ENCODE data around the gene EEPD1. TPM values are rescaled to one million over a fixed set of nuclear protein-coding genes. Genes with fewer than 3 reads are reported as not detected.

The EEPD1 gene
- total and polyA plus RNA-seq, 8 donors, result 14.0 to 134 (median 19.4) TPM

DNA sequence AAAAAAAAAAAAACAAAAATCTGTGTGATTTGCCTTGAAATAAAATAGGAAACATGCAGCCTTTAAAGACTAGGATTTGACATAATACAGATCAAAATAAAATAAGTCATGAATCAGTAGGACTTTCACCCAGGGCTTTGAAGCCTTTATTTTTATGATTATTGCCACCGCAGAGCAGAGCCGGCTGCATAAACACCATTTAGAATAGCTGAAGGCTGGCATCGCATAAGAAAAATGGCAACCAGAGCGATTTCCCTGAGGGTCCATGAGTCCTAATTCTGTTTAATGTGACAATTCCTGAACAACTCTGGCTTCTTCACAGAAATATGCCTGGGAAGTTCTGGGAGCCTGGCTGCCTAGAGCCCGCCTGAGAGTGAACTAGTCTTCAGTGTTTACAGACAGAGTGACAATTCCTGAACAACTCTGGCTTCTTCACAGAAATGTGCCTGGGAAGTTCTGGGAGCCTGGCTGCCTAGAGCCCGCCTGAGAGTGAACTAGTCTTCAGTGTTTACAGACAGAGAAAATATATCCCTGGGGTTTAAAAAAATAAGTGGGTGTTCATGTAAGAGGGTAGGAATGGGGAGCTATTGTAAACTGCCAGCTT lies 112.0 kb downstream of the EEPD1 start:
- no peak overlapping the region for H3K4me3 ChIP-seq

DNA sequence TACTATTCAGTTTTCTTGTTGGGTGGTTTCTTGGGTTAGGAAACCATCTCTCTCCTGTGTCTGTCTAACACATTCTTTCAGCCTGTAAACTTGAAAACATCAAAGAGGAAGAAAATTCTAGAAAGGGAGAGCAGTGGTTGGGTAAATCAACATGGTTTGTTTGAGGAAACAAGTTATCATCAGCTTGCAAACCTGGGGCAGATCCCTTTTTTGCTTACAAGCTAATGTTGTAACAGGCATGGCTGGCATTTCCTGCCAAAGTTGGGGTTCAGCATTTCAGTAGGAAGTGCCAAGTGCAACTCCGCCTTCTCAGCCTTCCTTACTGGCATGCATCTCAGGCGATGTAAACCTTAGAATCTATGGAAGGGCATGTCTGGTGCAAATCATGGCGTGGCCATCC lies 112.6 kb downstream of the EEPD1 start:
- Histone ChIP-seq H3K27ac (peak overlapping the region in 4 of 5 donors; percentile 34 to 76 (median 65)), H3K4me1 (peaks cover 28 to 77% (median 45%) of the 10 kb centered on the region in 4 donors), H3K27me3 (no peaks in the 10 kb centered on the region), H3K9me3 (no peaks in the 10 kb centered on the region), H3K4me3 (no peak overlapping the region), H3K36me3 (no peaks in the 10 kb centered on the region)
- no peak for TF ChIP-seq POLR2A (IDR thresholded peaks at IDR 0.05)
- TF ChIP-seq POLR2AphosphoS5 (IDR thresholded peaks at IDR 0.05), result peak in 1 of 3 donors; percentile 35
- intact Hi-C loops (cut with DNase I; ENCODE audit: low total_unique reads), result no loop called here
- peak in 1 of 2 donors; percentile 40 for DNase-seq
- 64 to 72% (median 65%) methylated on average over 3 of the region's 3 CpGs for WGBS, 5 donors

More for the DNA sequence above, 112.0 kb downstream of the EEPD1 start:
- H3K9me3 ChIP-seq, result no peaks in the 10 kb centered on the region
- 68 to 87% (median 76%) methylated on average over 6 of the region's 6 CpGs for WGBS, 5 donors
- DNase-seq, result no peak
- H3K27ac ChIP-seq, result peak overlapping the region; percentile 34 to 76 (median 60)
- H3K27me3 ChIP-seq, result no peaks in the 10 kb centered on the region
- no peaks in the 10 kb centered on the region for H3K36me3 ChIP-seq
- TF ChIP-seq EP300 (IDR thresholded peaks at IDR 0.05) (no peak), POLR2AphosphoS5 (IDR thresholded peaks at IDR 0.05) (no peak), POLR2A (IDR thresholded peaks at IDR 0.05) (no peak)
- TF ChIP-seq, protein P1, sequence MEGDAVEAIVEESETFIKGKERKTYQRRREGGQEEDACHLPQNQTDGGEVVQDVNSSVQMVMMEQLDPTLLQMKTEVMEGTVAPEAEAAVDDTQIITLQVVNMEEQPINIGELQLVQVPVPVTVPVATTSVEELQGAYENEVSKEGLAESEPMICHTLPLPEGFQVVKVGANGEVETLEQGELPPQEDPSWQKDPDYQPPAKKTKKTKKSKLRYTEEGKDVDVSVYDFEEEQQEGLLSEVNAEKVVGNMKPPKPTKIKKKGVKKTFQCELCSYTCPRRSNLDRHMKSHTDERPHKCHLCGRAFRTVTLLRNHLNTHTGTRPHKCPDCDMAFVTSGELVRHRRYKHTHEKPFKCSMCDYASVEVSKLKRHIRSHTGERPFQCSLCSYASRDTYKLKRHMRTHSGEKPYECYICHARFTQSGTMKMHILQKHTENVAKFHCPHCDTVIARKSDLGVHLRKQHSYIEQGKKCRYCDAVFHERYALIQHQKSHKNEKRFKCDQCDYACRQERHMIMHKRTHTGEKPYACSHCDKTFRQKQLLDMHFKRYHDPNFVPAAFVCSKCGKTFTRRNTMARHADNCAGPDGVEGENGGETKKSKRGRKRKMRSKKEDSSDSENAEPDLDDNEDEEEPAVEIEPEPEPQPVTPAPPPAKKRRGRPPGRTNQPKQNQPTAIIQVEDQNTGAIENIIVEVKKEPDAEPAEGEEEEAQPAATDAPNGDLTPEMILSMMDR (IDR thresholded peaks at IDR 0.05), result no peak
- H3K4me1 ChIP-seq, result peaks cover 28 to 79% (median 47%) of the 10 kb centered on the region in 4 donors
- intact Hi-C loops (cut with DNase I; ENCODE audit: low total_unique reads), result no loop called here

DNA sequence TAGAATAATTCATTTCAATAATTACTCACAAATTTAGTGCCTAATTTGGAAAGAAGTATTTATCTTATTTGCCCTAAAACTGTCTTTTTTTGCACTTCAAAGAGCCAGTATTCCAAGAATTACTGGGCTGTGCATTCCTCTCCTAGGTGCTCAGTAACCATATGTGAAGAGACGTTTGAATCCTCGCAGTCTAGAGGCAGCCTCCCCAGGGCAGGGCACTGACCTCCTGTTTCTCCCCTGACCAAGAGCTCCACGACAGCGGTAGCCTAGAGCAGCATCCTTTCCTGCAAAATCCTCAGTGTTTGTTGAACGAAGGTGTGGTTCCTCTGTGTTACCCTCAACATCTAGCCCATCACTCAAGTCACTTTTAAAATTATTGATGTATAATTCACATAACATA lies 113.1 kb downstream of the EEPD1 start:
- Histone ChIP-seq H3K4me1 (peaks cover 24 to 72% (median 42%) of the 10 kb centered on the region in 4 donors), H3K27ac (peak overlapping the region in 2 of 5 donors; percentile 70 to 76), H3K36me3 (no peaks in the 10 kb centered on the region), H3K9me3 (no peaks in the 10 kb centered on the region), H3K4me3 (no peak overlapping the region), H3K27me3 (no peaks in the 10 kb centered on the region)
- intact Hi-C loops (cut with DNase I; ENCODE audit: low total_unique reads), result no loop called here
- TF ChIP-seq POLR2A (IDR thresholded peaks at IDR 0.05) (no peak), EP300 (IDR thresholded peaks at IDR 0.05) (no peak), POLR2AphosphoS5 (IDR thresholded peaks at IDR 0.05) (no peak)
- TF ChIP-seq, protein P1 (IDR thresholded peaks at IDR 0.05), result no peak
- no peak for DNase-seq
- whole genome bisulfite sequencing, 5 donors, result 67 to 75% (median 68%) methylated on average over 5 of the region's 5 CpGs

DNA sequence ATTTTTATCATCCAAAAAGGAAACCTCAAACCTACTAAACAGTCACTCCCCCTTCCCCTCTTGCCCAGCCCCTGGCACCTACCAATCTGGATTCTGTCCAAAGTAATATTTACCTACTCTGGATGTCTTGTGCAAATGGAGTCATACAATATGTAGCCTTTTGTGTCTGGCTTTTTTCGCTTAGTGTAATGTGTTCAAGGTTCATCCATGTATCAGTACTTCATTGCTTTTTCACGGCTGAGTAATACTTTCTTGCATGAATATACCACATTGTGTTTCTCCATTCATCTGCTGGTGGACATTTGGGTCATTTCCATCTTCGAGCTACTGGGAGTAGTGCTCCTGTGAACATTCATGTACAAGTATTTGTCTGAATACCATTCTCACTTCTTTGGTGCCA lies 113.6 kb downstream of the EEPD1 start:
- H3K27ac ChIP-seq, result no peak overlapping the region
- TF ChIP-seq, protein P1 (IDR thresholded peaks at IDR 0.05), result no peak
- TF ChIP-seq EP300 (IDR thresholded peaks at IDR 0.05), result no peak
- no peak for TF ChIP-seq POLR2A (IDR thresholded peaks at IDR 0.05)
- TF ChIP-seq POLR2AphosphoS5 (IDR thresholded peaks at IDR 0.05), result no peak
- no peaks in the 10 kb centered on the region for H3K36me3 ChIP-seq
- no peaks in the 10 kb centered on the region for H3K9me3 ChIP-seq
- intact Hi-C loops (cut with DNase I; ENCODE audit: low total_unique reads), result no loop called here
- no peak overlapping the region for H3K4me3 ChIP-seq
- WGBS, 5 donors, result 66 to 77% (median 75%) methylated on average over 3 of the region's 3 CpGs
- peaks cover 22 to 67% (median 38%) of the 10 kb centered on the region in 4 donors for H3K4me1 ChIP-seq
- H3K27me3 ChIP-seq, result no peaks in the 10 kb centered on the region
- no peak for DNase-seq

DNA sequence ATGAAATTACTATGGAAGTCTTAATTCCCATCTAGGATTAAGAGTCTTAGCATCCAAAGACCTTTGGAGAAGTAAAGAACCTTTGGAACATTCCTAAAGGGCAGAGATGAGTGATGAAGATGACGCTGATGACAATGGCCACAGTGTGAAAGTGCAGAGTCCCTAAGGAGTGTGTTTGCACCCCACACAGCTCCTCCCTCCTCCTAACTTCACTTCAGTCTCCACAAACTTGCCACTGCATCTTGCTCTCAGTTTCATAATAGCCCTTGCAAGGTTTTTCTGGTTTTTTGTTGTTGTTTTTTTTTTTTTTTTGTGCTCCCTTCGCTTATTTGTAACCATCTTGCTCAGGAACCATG lies 119.1 kb downstream of the EEPD1 start:
- H3K27me3 ChIP-seq, result no peaks in the 10 kb centered on the region
- no peak overlapping the region for H3K4me3 ChIP-seq
- H3K4me1 ChIP-seq, result peaks cover 0 to 40% (median 23%) of the 10 kb centered on the region in 4 donors
- 86 to 100% (median 93%) methylated on average over 2 of the region's 2 CpGs for WGBS, 5 donors
- intact Hi-C loops (cut with DNase I; ENCODE audit: low total_unique reads), result no loop called here
- H3K9me3 ChIP-seq, result no peaks in the 10 kb centered on the region
- no peak for DNase-seq
- TF ChIP-seq EP300 (IDR thresholded peaks at IDR 0.05), result no peak
- TF ChIP-seq POLR2AphosphoS5 (IDR thresholded peaks at IDR 0.05), result no peak
- TF ChIP-seq, protein P1 (IDR thresholded peaks at IDR 0.05), result no peak
- no peak for TF ChIP-seq POLR2A (IDR thresholded peaks at IDR 0.05)
- H3K36me3 ChIP-seq, result no peaks in the 10 kb centered on the region
- H3K27ac ChIP-seq, result no peak overlapping the region
